ENCODE measurements around the gene NUP98. TPM values are rescaled to one million over a fixed set of nuclear protein-coding genes. Genes with fewer than 3 reads are reported as not detected.

Gene NUP98
- total RNA-seq, 4 donors from 2014 or later = 65.2 to 128 (median 102) TPM

DNA sequence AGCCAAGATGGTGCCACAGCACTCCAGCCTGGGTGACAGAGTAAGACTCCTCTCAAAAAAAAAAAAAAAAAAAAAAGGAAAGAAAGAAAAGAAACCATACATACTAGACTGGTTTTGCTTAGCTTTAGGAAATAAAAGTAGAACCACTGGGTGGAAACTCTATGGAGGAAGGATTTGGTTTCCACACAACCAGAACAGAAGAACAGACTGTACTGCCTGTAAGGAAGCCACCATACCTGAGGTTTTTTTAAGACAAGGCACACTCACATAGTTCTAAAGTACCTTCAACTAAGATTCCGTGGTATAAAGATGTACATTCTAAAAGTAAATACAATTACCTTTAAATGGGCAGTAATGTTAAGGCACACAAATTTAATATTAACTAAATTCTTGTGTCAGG lies 58.6 kb downstream of the NUP98 start:
- Histone ChIP-seq H3K4me1 (peaks cover 0 to 8% of the 10 kb centered on the region in 2 donors), H3K4me3 (no peak overlapping the region), H3K27me3 (no peaks in the 10 kb centered on the region), H3K9me3 (no peaks in the 10 kb centered on the region), H3K36me3 (peaks cover 0 to 77% of the 10 kb centered on the region in 2 donors), H3K27ac (peak overlapping the region in 2 of 4 donors; percentile 42 to 71)
- in situ Hi-C loops (cut with MboI; ENCODE audit: low sequenced_read_pairs in 4 of 4) = no loop called here
- TF ChIP-seq, protein P1, sequence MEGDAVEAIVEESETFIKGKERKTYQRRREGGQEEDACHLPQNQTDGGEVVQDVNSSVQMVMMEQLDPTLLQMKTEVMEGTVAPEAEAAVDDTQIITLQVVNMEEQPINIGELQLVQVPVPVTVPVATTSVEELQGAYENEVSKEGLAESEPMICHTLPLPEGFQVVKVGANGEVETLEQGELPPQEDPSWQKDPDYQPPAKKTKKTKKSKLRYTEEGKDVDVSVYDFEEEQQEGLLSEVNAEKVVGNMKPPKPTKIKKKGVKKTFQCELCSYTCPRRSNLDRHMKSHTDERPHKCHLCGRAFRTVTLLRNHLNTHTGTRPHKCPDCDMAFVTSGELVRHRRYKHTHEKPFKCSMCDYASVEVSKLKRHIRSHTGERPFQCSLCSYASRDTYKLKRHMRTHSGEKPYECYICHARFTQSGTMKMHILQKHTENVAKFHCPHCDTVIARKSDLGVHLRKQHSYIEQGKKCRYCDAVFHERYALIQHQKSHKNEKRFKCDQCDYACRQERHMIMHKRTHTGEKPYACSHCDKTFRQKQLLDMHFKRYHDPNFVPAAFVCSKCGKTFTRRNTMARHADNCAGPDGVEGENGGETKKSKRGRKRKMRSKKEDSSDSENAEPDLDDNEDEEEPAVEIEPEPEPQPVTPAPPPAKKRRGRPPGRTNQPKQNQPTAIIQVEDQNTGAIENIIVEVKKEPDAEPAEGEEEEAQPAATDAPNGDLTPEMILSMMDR (IDR thresholded peaks at IDR 0.05 in 4 of 5, conservative IDR thresholded peaks at IDR 0.05 in 1 of 5) = no peak
- no peak for TF ChIP-seq POLR2A (IDR thresholded peaks at IDR 0.05)
- ATAC-seq (peak; percentile 45 to 89), DNase-seq (no peak)
- intact Hi-C loops (cut with DNase I; ENCODE audit: low total_unique reads) = no loop called here

DNA sequence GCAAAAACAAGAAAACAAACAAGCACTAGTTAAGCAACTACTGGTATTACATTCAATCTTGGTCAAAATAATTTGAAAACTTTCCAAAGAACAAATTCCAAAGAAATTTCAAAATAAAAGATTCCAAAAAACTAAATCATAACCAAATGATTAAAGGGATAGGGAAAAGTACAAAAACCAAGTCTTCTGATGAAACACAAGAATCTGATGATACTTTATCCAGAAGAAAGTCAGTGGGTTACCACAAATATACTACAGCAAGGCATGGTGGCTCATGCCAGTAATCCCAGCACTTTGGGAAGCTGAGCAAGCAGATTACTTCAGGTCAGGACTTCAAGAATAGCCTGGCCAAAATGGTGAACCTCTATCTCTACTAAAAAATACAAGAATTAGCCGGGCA lies 59.1 kb downstream of the NUP98 start:
- ATAC-seq = no peak
- Histone ChIP-seq H3K4me3 (no peak overlapping the region), H3K4me1 (peaks cover 0 to 8% of the 10 kb centered on the region in 2 donors), H3K9me3 (no peaks in the 10 kb centered on the region), H3K27ac (peak overlapping the region in 2 of 4 donors; percentile 42 to 71), H3K36me3 (peaks cover 0 to 77% of the 10 kb centered on the region in 2 donors), H3K27me3 (no peaks in the 10 kb centered on the region)
- intact Hi-C loops (cut with DNase I; ENCODE audit: low total_unique reads) = no loop called here
- no peak for DNase-seq
- in situ Hi-C loops (cut with MboI; ENCODE audit: low sequenced_read_pairs in 4 of 4) = no loop called here
- TF ChIP-seq POLR2A (IDR thresholded peaks at IDR 0.05) = no peak
- TF ChIP-seq, protein P1 (IDR thresholded peaks at IDR 0.05 in 4 of 5, conservative IDR thresholded peaks at IDR 0.05 in 1 of 5) = no peak

DNA sequence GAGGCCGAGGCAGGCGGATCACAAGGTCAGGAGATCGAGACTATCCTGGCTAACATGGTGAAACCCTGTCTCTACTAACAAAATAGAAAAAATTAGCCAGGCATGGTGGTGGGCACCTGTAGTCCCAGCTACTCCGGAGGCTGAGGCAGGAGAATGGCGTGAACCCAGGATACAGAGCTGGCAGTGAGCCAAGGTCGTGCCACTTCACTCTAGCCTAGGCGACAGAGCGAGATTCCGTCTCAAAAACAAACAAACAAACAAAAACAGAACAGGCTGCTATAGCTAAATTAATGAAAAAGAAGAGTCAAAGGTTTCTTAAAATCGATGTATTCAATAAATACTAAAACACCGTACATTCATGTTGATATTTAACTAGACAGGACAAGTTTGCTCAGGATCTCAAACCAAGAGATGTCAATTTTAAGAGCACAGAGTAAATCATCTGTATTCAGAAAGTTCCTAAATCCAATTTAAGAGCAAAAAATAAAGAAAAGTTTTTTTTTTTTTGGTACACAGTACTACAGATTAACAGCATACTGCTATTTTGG lies 59.9 kb downstream of the NUP98 start:
- H3K4me3 ChIP-seq = no peak overlapping the region
- DNase-seq = no peak
- H3K4me1 ChIP-seq = peaks cover 0 to 8% of the 10 kb centered on the region in 2 donors
- no peak overlapping the region for H3K27ac ChIP-seq
- no peak for TF ChIP-seq POLR2A (IDR thresholded peaks at IDR 0.05)
- TF ChIP-seq, protein P1 (IDR thresholded peaks at IDR 0.05 in 4 of 5, conservative IDR thresholded peaks at IDR 0.05 in 1 of 5) = no peak
- H3K9me3 ChIP-seq = no peaks in the 10 kb centered on the region
- intact Hi-C loops (cut with DNase I; ENCODE audit: low total_unique reads) = no loop called here
- H3K36me3 ChIP-seq = peaks cover 0 to 77% of the 10 kb centered on the region in 2 donors
- ATAC-seq = no peak
- in situ Hi-C loops (cut with MboI; ENCODE audit: low sequenced_read_pairs in 4 of 4) = no loop called here
- H3K27me3 ChIP-seq = no peaks in the 10 kb centered on the region

DNA sequence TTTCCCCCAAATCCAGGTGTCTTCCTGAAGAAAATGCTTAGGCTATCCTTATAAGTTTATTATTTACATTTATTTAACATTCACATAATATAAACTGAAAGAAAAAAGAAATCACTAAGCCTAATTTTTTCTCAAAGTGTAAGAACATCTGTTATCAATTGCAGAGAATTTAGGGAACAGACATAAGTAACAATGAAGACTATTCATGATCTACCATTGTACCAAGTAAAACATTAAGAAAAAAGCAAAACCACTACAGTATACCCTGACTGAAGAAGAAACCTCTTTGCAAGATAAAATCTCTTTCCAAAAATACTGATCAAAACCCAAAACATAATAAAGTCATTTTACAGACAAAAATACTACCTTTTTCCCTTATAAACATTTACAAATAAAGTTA lies 60.5 kb downstream of the NUP98 start:
- no peaks in the 10 kb centered on the region for H3K27me3 ChIP-seq
- H3K27ac ChIP-seq = no peak overlapping the region
- DNase-seq (no peak), ATAC-seq (no peak)
- in situ Hi-C loops (cut with MboI; ENCODE audit: low sequenced_read_pairs in 4 of 4) (no loop called here), intact Hi-C loops (cut with DNase I; ENCODE audit: low total_unique reads) (no loop called here)
- H3K36me3 ChIP-seq = peaks cover 0 to 78% of the 10 kb centered on the region in 2 donors
- H3K4me1 ChIP-seq = peaks cover 0 to 8% of the 10 kb centered on the region in 2 donors
- no peaks in the 10 kb centered on the region for H3K9me3 ChIP-seq
- TF ChIP-seq POLR2A (IDR thresholded peaks at IDR 0.05) = no peak
- TF ChIP-seq, protein P1 (IDR thresholded peaks at IDR 0.05 in 4 of 5, conservative IDR thresholded peaks at IDR 0.05 in 1 of 5) = no peak
- no peak overlapping the region for H3K4me3 ChIP-seq

DNA sequence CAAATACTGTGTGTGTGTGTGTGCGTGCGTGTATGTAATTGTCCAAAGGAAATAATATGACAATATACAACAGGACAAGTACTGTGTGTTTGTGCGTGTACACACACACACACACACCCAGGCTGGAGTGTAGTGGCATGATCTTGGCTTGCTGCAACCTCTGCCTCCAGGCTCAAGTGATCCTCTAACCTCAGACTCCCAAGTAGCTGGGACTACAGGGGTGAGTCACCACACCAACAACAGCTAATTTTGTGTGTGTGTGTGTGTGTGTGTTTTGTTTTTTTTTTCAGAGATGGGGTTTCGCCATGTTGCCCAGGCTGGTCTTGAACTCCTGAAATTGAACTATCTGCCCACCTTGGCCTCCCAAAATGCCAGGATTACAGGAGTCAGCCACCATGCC lies 61.5 kb downstream of the NUP98 start:
- ATAC-seq = no peak
- no peaks in the 10 kb centered on the region for H3K27me3 ChIP-seq
- H3K4me3 ChIP-seq = no peak overlapping the region
- peaks cover 0 to 78% of the 10 kb centered on the region in 2 donors for H3K36me3 ChIP-seq
- no peak overlapping the region for H3K27ac ChIP-seq
- H3K4me1 ChIP-seq = peaks cover 0 to 8% of the 10 kb centered on the region in 2 donors
- TF ChIP-seq POLR2A (IDR thresholded peaks at IDR 0.05) = no peak
- intact Hi-C loops (cut with DNase I; ENCODE audit: low total_unique reads) (no loop called here), in situ Hi-C loops (cut with MboI; ENCODE audit: low sequenced_read_pairs in 4 of 4) (no loop called here)
- no peaks in the 10 kb centered on the region for H3K9me3 ChIP-seq
- no peak for DNase-seq

Measured in gastrocnemius medialis (tissue), 4 donors.